NB4 (cell line): ENCODE data around the gene CD300C.

Experiments used
- CTCF ChIP-seq: IDR thresholded peaks from one replicate; pipeline ENCODE4 v1.5.1; 2012; ENCODE audit warnings: low read depth, low read length
- MAX ChIP-seq: IDR thresholded peaks from 2 replicates; pipeline ENCODE4 v1.6.1; 2011; ENCODE audit warnings: low read depth, low read length
- MYC ChIP-seq: IDR thresholded peaks from 2 replicates; pipeline ENCODE4 v1.6.1; 2011; ENCODE audit warnings: low read depth, low read length
- POLR2A ChIP-seq: IDR thresholded peaks from 2 replicates; pipeline ENCODE4 v1.6.1; 2011; ENCODE audit warnings: mild to moderate bottlenecking; ENCODE audit not compliant: insufficient read length; ENCODE audit errors: extremely low read depth

GRCh38 chr17:74539281-74539820 is 6.6 kb downstream of the CD300C start:
- no peak for TF ChIP-seq CTCF
- no peak for TF ChIP-seq POLR2A
- TF ChIP-seq MYC, result no peak
- no peak for TF ChIP-seq MAX
